HFF-Myc (cell line): ENCODE data around the gene ZNF532.
"Not testable (repeated sequence)": the region's sequence is repeated elsewhere in the genome, so short reads cannot be mapped to it uniquely, and the experiment has no call there.

ENCODE experiments used
- DNase-seq: peaks from one replicate; pipeline ENCODE4 v3.0.0-alpha.2; 2011; ENCODE audit warnings: low read depth; ENCODE audit errors: extremely low read depth
- H3K4me3 ChIP-seq: replicated peaks from 2 replicates; pipeline ENCODE4 v1.5.1; 2011; ENCODE audit warnings: low read depth, mild to moderate bottlenecking, control low read depth, low read length
- CTCF ChIP-seq: IDR thresholded peaks from 2 replicates; pipeline ENCODE4 v1.5.1; 2012; ENCODE audit warnings: mild to moderate bottlenecking, low read depth, low read length, control low read depth; ENCODE audit errors: missing control alignments

Gene ZNF532

GRCh38 chr18:58908006-58908405, 43.3 kb downstream of the ZNF532 start:
- no peak overlapping the region for H3K4me3 ChIP-seq
- DNase-seq = no peak
- no peak for TF ChIP-seq CTCF

GRCh38 chr18:58909521-58909920, 44.8 kb downstream of the ZNF532 start:
- no peak for DNase-seq

GRCh38 chr18:58911241-58911640, 46.6 kb downstream of the ZNF532 start:
- no peak overlapping the region for H3K4me3 ChIP-seq
- no peak for DNase-seq
- no peak for TF ChIP-seq CTCF

More at GRCh38 chr18:58909521-58909920, 44.8 kb downstream of the ZNF532 start:
- H3K4me3 ChIP-seq = no peak overlapping the region
- TF ChIP-seq CTCF = no peak

DNA sequence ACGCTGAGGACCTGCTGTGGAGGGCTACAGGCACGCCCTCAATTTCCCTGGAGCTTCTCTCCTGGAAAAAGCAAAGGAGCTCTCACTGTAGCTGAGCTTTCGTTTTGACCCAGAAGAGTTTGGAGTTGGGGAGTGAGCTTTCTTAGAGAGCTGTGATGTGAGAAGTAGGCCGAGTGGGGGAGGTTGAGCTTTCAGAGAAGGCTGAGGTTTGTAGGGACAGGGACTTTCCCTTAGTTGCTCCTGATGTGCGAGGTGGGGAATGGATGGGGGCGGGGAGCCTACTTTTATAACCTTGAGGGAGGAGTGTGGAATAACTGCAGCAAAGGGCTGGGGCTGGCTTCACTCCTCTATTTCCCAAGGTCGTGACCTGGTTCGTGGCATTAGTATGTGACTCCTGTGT, 47.1 kb downstream of the ZNF532 start:
- TF ChIP-seq CTCF = no peak
- no peak overlapping the region for H3K4me3 ChIP-seq
- no peak for DNase-seq

- no peak for DNase-seq
- no peak overlapping the region for H3K4me3 ChIP-seq
- no peak for TF ChIP-seq CTCF
Measured at GRCh38 chr18:58915006-58915799, 50.5 kb downstream of the ZNF532 start.

DNA sequence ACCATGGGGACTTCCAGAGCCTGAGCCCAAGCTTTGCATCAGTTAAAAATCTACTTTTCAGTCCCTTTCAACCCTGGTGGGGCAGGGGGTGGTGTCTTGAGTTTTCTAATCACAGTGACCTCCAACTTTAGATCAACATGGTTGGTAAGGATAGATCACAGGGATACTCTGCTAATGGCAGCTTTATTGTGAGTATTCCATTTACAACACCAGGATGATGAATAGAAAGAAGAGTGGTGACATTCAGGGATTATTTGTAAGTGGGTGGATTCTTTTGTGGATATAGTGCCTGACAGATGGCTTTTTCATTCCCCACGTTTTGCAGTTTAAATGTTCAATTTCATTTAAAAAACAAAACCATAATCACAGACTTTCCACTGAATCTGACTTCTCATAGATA, 51.3 kb downstream of the ZNF532 start:
- no peak for TF ChIP-seq CTCF
- DNase-seq = no peak
- no peak overlapping the region for H3K4me3 ChIP-seq

DNA sequence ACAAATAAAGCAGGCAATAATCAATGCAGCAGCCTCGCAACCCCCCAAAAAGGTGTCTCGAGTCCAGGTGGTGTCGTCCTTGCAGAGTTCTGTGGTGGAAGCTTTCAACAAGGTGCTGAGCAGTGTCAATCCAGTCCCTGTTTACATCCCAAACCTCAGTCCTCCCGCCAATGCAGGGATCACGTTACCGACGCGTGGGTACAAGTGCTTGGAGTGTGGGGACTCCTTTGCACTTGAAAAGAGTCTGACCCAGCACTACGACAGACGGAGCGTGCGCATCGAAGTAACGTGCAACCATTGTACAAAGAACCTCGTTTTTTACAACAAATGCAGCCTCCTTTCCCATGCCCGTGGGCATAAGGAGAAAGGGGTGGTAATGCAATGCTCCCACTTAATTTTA, 55.3 kb downstream of the ZNF532 start:
- not testable (repeated sequence) for DNase-seq, H3K4me3 ChIP-seq
